ENCODE results near the gene OXNAD1.

OXNAD1 gene

DNA sequence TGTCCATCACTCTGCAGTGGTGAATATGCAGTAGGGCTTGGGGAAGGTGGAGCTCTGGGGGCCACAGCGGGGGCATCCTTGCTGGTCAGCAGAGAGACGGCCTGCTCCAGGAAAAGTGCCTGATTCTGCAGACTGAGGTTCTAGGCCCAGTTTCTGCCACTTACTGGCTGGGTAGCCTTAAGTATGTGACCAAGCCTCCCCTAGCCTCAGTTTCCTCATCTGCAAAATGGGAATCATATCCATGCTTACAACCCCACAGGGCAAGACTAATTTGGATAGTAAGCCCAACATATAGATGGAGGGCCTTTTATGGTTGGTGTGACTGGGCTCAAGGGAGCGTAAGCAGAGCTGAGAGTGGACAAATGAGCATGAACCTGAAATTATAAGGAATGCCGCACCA lies 60.8 kb downstream of the OXNAD1 start:
- Histone ChIP-seq H3K27ac (ENCODE audit: low read length, poor library complexity, severe bottlenecking) (no peak overlapping the region), H4K91ac (ENCODE audit: low read length) (no peak overlapping the region)
- WGBS = 100% methylated on average over 4 of the region's 4 CpGs

DNA sequence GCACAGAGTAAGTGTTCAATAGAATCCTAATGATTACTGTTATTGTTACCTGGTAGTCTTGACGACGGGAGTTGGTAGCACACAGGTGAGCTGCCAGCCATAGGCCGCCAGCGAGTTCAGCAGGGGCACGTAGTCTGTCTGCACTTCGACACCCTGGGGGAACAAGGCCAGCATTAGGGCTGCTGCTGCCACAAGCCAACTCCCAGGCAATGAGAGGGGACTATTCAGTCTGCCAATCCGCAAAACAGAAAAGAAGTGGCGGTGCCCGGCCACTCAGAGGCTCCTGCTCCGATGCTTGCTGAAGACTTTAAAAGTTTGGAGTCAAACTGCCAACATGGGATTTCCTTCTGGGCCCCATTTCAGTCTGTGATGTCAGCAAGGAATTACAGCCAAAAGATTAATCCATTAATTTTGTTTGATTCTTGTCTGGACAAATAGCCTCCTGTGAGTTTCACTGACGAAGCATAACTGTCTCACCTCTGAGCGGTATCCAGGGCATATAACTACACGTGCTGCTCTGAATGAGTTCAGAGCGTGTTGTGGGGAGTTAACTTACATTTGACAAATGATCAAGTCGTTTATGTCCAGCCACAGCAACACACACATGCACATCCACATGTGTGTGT lies 61.8 kb downstream of the OXNAD1 start:
- H2BK12ac ChIP-seq (ENCODE audit: low read length in 2 of 2) = no peak overlapping the region
- DNase-seq = no peak
- WGBS = 94% methylated on average over 15 of the region's 15 CpGs
- H2BK120ac ChIP-seq (ENCODE audit: low read depth, low read length) = no peak overlapping the region
- peaks cover 44 to 67% of the 10 kb centered on the region in 2 experiments for H3K36me3 ChIP-seq (ENCODE audit: control insufficient read depth in 1 of 2, insufficient read depth in 2 of 2, low read depth in 1 of 2, low read length in 2 of 2)
- H3K4me1 ChIP-seq (ENCODE audit: control insufficient read depth, insufficient read depth, low read depth, low read length) = peaks cover 7% of the 10 kb centered on the region
- H2AK5ac ChIP-seq (ENCODE audit: low read length, severe bottlenecking) = no peak overlapping the region
- H3K4me2 ChIP-seq (ENCODE audit: low read length, poor library complexity, severe bottlenecking) = no peak overlapping the region
- no peak overlapping the region for H3K14ac ChIP-seq (ENCODE audit: low read length in 2 of 2)
- no peak overlapping the region for H3K23ac ChIP-seq (ENCODE audit: low read length in 2 of 2)
- H3K4ac ChIP-seq (ENCODE audit: low read depth in 1 of 2, low read length in 2 of 2) = no peak overlapping the region
- peaks cover 45% of the 10 kb centered on the region for H3K79me1 ChIP-seq (replicated peaks; ENCODE audit: low read length, poor library complexity, severe bottlenecking)
- H3K9me3 ChIP-seq (ENCODE audit: control insufficient read depth, low read length) = peaks cover 7% of the 10 kb centered on the region
- no peak overlapping the region for H2BK5ac ChIP-seq (ENCODE audit: low read depth, low read length, poor library complexity, severe bottlenecking)
- no peak overlapping the region for H4K91ac ChIP-seq (ENCODE audit: low read length)
- H4K8ac ChIP-seq (ENCODE audit: low read length) = no peak overlapping the region
- H2AFZ ChIP-seq (ENCODE audit: low read depth, low read length) = no peak overlapping the region
- H3K4me3 ChIP-seq (ENCODE audit: insufficient read depth in 1 of 2, low read depth in 1 of 2, low read length in 2 of 2) = no peak overlapping the region
- no peak overlapping the region for H2BK15ac ChIP-seq (ENCODE audit: low read depth, poor library complexity, severe bottlenecking)
- no peak overlapping the region for H3K9ac ChIP-seq (ENCODE audit: low read length)
- no peak overlapping the region for H3K27ac ChIP-seq (ENCODE audit: low read length, poor library complexity, severe bottlenecking)
- no peak overlapping the region for H3K18ac ChIP-seq (ENCODE audit: low read depth in 1 of 2, low read length in 2 of 2)
- H3K27me3 ChIP-seq (ENCODE audit: control insufficient read depth in 1 of 2, insufficient read depth in 1 of 2, low read length in 2 of 2) = no peaks in the 10 kb centered on the region

More for the DNA sequence above, 60.8 kb downstream of the OXNAD1 start:
- Histone ChIP-seq H3K18ac (ENCODE audit: low read depth in 1 of 2, low read length in 2 of 2) (no peak overlapping the region), H2BK120ac (ENCODE audit: low read depth, low read length) (no peak overlapping the region), H3K4me1 (ENCODE audit: control insufficient read depth, insufficient read depth, low read depth, low read length) (peaks cover 7% of the 10 kb centered on the region), H3K4me3 (ENCODE audit: insufficient read depth in 1 of 2, low read depth in 1 of 2, low read length in 2 of 2) (no peak overlapping the region), H2BK15ac (ENCODE audit: low read depth, poor library complexity, severe bottlenecking) (no peak overlapping the region), H3K14ac (ENCODE audit: low read length in 2 of 2) (no peak overlapping the region), H2AFZ (ENCODE audit: low read depth, low read length) (no peak overlapping the region), H3K23ac (ENCODE audit: low read length in 2 of 2) (no peak overlapping the region), H3K27me3 (ENCODE audit: control insufficient read depth in 1 of 2, insufficient read depth in 1 of 2, low read length in 2 of 2) (no peaks in the 10 kb centered on the region), H3K4ac (ENCODE audit: low read depth in 1 of 2, low read length in 2 of 2) (no peak overlapping the region), H3K79me1 (replicated peaks; ENCODE audit: low read length, poor library complexity, severe bottlenecking) (peaks cover 43% of the 10 kb centered on the region), H3K9me3 (ENCODE audit: control insufficient read depth, low read length) (no peaks in the 10 kb centered on the region), H2BK12ac (ENCODE audit: low read length in 2 of 2) (no peak overlapping the region), H3K9ac (ENCODE audit: low read length) (no peak overlapping the region), H3K4me2 (ENCODE audit: low read length, poor library complexity, severe bottlenecking) (no peak overlapping the region), H2BK5ac (ENCODE audit: low read depth, low read length, poor library complexity, severe bottlenecking) (no peak overlapping the region), H2AK5ac (ENCODE audit: low read length, severe bottlenecking) (no peak overlapping the region), H3K36me3 (ENCODE audit: control insufficient read depth in 1 of 2, insufficient read depth in 2 of 2, low read depth in 1 of 2, low read length in 2 of 2) (peaks cover 52 to 68% of the 10 kb centered on the region in 2 experiments), H4K8ac (ENCODE audit: low read length) (no peak overlapping the region)
- no peak for DNase-seq

DNA sequence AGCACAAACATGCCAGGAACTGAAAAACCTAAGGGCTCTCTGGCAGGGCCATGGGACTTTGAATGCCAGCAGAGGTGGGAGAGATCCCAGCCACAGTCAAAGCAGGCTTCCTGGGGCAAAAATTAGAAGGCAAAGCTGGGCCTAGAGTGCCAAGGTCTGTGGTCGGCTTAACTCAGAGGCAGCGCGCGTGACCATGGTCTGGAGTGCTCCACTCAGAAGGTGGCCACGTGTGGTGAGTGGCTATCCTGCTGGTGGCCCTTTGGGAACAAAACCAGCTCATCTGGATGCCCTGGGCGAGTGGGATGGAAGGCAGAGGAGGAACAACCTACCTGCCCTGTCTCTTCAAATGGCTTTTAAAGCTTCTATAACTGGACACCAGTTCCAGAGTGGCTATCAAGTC lies 63.1 kb downstream of the OXNAD1 start:
- Histone ChIP-seq H4K8ac (ENCODE audit: low read length) (no peak overlapping the region), H2BK12ac (ENCODE audit: low read length in 2 of 2) (no peak overlapping the region), H2AFZ (ENCODE audit: low read depth, low read length) (no peak overlapping the region), H3K18ac (ENCODE audit: low read depth in 1 of 2, low read length in 2 of 2) (no peak overlapping the region), H3K23ac (ENCODE audit: low read length in 2 of 2) (peak overlapping the region in 1 of 2 experiments; percentile 29), H3K4me1 (ENCODE audit: control insufficient read depth, insufficient read depth, low read depth, low read length) (no peaks in the 10 kb centered on the region), H3K27me3 (ENCODE audit: control insufficient read depth in 1 of 2, insufficient read depth in 1 of 2, low read length in 2 of 2) (no peaks in the 10 kb centered on the region), H3K4me2 (ENCODE audit: low read length, poor library complexity, severe bottlenecking) (no peak overlapping the region), H4K91ac (ENCODE audit: low read length) (no peak overlapping the region), H3K14ac (ENCODE audit: low read length in 2 of 2) (no peak overlapping the region), H2BK120ac (ENCODE audit: low read depth, low read length) (no peak overlapping the region), H3K79me1 (replicated peaks; ENCODE audit: low read length, poor library complexity, severe bottlenecking) (peaks cover 38% of the 10 kb centered on the region), H2AK5ac (ENCODE audit: low read length, severe bottlenecking) (no peak overlapping the region), H3K27ac (ENCODE audit: low read length, poor library complexity, severe bottlenecking) (no peak overlapping the region), H3K4me3 (ENCODE audit: insufficient read depth in 1 of 2, low read depth in 1 of 2, low read length in 2 of 2) (no peak overlapping the region), H3K36me3 (ENCODE audit: control insufficient read depth in 1 of 2, insufficient read depth in 2 of 2, low read depth in 1 of 2, low read length in 2 of 2) (peaks cover 31 to 54% of the 10 kb centered on the region in 2 experiments), H3K9me3 (ENCODE audit: control insufficient read depth, low read length) (peaks cover 7% of the 10 kb centered on the region), H2BK15ac (ENCODE audit: low read depth, poor library complexity, severe bottlenecking) (no peak overlapping the region), H3K4ac (ENCODE audit: low read depth in 1 of 2, low read length in 2 of 2) (peak overlapping the region in 1 of 2 experiments; percentile 15), H2BK5ac (ENCODE audit: low read depth, low read length, poor library complexity, severe bottlenecking) (no peak overlapping the region), H3K9ac (ENCODE audit: low read length) (no peak overlapping the region)
- no peak for DNase-seq
- WGBS = 96% methylated on average over 6 of the region's 6 CpGs

DNA sequence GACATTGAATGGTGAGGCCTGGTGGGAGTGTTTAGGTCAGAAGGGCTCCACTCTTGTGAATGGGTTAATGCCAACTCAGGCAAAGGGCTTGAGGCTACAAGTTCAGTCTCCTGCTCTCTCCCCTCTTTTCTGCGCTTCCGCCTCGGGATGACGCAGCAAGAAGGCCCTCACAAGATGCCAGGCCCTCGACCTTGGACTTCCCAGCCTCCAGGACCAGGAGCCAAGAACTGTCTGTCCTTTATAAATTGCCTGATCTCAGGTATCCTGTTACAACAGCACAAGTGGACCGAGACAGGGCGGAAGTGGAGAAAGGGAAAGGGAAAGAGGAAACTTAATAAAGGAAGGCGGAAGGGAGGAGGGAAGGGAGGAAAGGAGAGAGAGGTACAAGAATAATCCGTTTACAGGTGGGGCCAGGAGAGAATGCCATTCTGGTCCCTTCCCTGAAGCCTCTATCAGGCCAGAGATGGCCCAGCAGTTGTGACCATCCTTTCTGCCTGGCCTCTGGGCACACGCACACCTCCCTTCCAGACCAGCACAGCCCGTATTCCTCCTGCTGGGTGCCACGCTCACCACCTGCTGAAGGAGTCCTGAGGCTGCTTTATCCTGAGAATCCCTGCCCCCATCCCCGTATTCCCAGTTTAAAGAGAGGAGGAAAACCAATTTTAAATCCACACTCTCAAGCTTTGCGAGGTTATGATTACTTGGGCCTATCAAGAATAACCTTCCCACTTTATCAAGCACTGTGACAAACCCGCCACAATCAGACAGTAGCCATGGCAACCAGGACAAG lies 64.2 kb downstream of the OXNAD1 start:
- H4K91ac ChIP-seq (ENCODE audit: low read length) = no peak overlapping the region
- H3K4me3 ChIP-seq (ENCODE audit: insufficient read depth in 1 of 2, low read depth in 1 of 2, low read length in 2 of 2) = no peak overlapping the region
- H2AK5ac ChIP-seq (ENCODE audit: low read length, severe bottlenecking) = no peak overlapping the region
- no peak overlapping the region for H2BK12ac ChIP-seq (ENCODE audit: low read length in 2 of 2)
- H4K8ac ChIP-seq (ENCODE audit: low read length) = no peak overlapping the region
- H3K79me1 ChIP-seq (replicated peaks; ENCODE audit: low read length, poor library complexity, severe bottlenecking) = peaks cover 33% of the 10 kb centered on the region
- no peak overlapping the region for H3K4me2 ChIP-seq (ENCODE audit: low read length, poor library complexity, severe bottlenecking)
- H2BK15ac ChIP-seq (ENCODE audit: low read depth, poor library complexity, severe bottlenecking) = no peak overlapping the region
- H2BK5ac ChIP-seq (ENCODE audit: low read depth, low read length, poor library complexity, severe bottlenecking) = no peak overlapping the region
- no peaks in the 10 kb centered on the region for H3K27me3 ChIP-seq (ENCODE audit: control insufficient read depth in 1 of 2, insufficient read depth in 1 of 2, low read length in 2 of 2)
- H3K27ac ChIP-seq (ENCODE audit: low read length, poor library complexity, severe bottlenecking) = no peak overlapping the region
- WGBS = 94% methylated on average over 11 of the region's 15 CpGs
- no peak overlapping the region for H3K4ac ChIP-seq (ENCODE audit: low read depth in 1 of 2, low read length in 2 of 2)
- peaks cover 7% of the 10 kb centered on the region for H3K9me3 ChIP-seq (ENCODE audit: control insufficient read depth, low read length)
- no peak overlapping the region for H2BK120ac ChIP-seq (ENCODE audit: low read depth, low read length)
- H3K36me3 ChIP-seq (ENCODE audit: control insufficient read depth in 1 of 2, insufficient read depth in 2 of 2, low read depth in 1 of 2, low read length in 2 of 2) = peaks cover 23 to 44% of the 10 kb centered on the region in 2 experiments
- DNase-seq = no peak
- no peak overlapping the region for H3K9ac ChIP-seq (ENCODE audit: low read length)
- H3K23ac ChIP-seq (ENCODE audit: low read length in 2 of 2) = no peak overlapping the region
- no peak overlapping the region for H2AFZ ChIP-seq (ENCODE audit: low read depth, low read length)
- no peaks in the 10 kb centered on the region for H3K4me1 ChIP-seq (ENCODE audit: control insufficient read depth, insufficient read depth, low read depth, low read length)
- no peak overlapping the region for H3K18ac ChIP-seq (ENCODE audit: low read depth in 1 of 2, low read length in 2 of 2)
- H3K14ac ChIP-seq (ENCODE audit: low read length in 2 of 2) = no peak overlapping the region

Measured in mesenchymal stem cell (in vitro differentiated cells and primary cell).